SK-N-SH (cell line): ENCODE measurements around the gene TRIP11. TPM values are rescaled to one million over a fixed set of nuclear protein-coding genes. Genes with fewer than 3 reads are reported as not detected.

ENCODE experiments used
- CTCF ChIA-PET: fragments of 300-600, 350-600 bp; formaldehyde crosslinking; extraction: SDS; loops from one replicate; lab custom pipeline; 2021; lab: Yijun Ruan, JAX
- POLR2A ChIA-PET: fragments of 350-600 bp; sonication (Branson Sonifier 250); formaldehyde crosslinking; extraction: SDS; loops from one replicate; lab custom pipeline; 2020; ENCODE audit warnings: antibody characterized with exemption, inconsistent platforms; lab: Yijun Ruan, JAX
- DNase-seq: peaks from one replicate; pipeline ENCODE4 v3.0.0; 2012
- H2AFZ ChIP-seq: fragments of 200-600 bp; sonication (generic); 2 replicates; pipeline ENCODE4 v1.8.1; 2016; ENCODE audit warnings: antibody characterized with exemption, mild to moderate bottlenecking, low read depth
- H3F3A ChIP-seq: fragments of 200-600 bp; sonication (generic); replicated peaks from 2 replicates; pipeline ENCODE3; 2016; ENCODE audit warnings: antibody characterized with exemption, mild to moderate bottlenecking; ENCODE audit not compliant: insufficient read depth
- H3K27ac ChIP-seq, 2 experiments: fragments of 200-500 bp in 1 of 2; fragments of 200-600 bp in 1 of 2; sonication (Bioruptor generic) in 1 of 2; sonication (generic), shearing (Covaris generic) in 1 of 2; 2 replicates each; pipeline versions ENCODE4 v1.5.1 to v1.6.1; 2014 to 2016; ENCODE audit warnings: low read depth in 2 of 2, inconsistent platforms in 1 of 2, low read length in 1 of 2, mild to moderate bottlenecking in 1 of 2, mixed read lengths in 1 of 2
- H3K27me3 ChIP-seq: fragments of 200-600 bp; sonication (generic), shearing (Covaris generic); 2 replicates; pipeline ENCODE4 v1.6.1; 2016; ENCODE audit warnings: mixed run types; ENCODE audit not compliant: insufficient read depth
- H3K36me3 ChIP-seq, 2 experiments: fragments of 200-500 bp in 1 of 2; fragments of 200-600 bp in 1 of 2; sonication (Bioruptor generic) in 1 of 2; sonication (generic) in 1 of 2; replicated peaks in 1 of 2; 2 replicates each; pipeline versions ENCODE3 to v1.5.1; 2014 to 2016; ENCODE audit warnings: low read length in 1 of 2, mild to moderate bottlenecking in 1 of 2; ENCODE audit not compliant: insufficient read depth in 2 of 2, control insufficient read depth in 1 of 2
- H3K4me1 ChIP-seq, 2 experiments: fragments of 200-500 bp in 1 of 2; fragments of 200-600 bp in 1 of 2; sonication (Bioruptor generic) in 1 of 2; sonication (generic), shearing (Covaris generic) in 1 of 2; 2 replicates each; pipeline versions ENCODE4 v1.5.1 to v1.6.1; 2014 to 2016; ENCODE audit warnings: low read depth in 1 of 2, low read length in 1 of 2, mixed run types in 1 of 2; ENCODE audit not compliant: insufficient read depth in 2 of 2, control insufficient read depth in 1 of 2
- H3K4me2 ChIP-seq: fragments of 200-600 bp; sonication (generic), shearing (Covaris generic); 2 replicates; pipeline ENCODE4 v1.6.1; 2017; ENCODE audit warnings: mixed run types
- H3K4me3 ChIP-seq, 2 experiments: fragments of 200-500 bp in 1 of 2; fragments of 200-600 bp in 1 of 2; sonication (Bioruptor generic) in 1 of 2; sonication (generic), shearing (Covaris generic) in 1 of 2; 2 replicates each; pipeline versions ENCODE4 v1.5.1 to v1.8.1; 2014 to 2016; ENCODE audit warnings: low read depth in 2 of 2, inconsistent platforms in 1 of 2, low read length in 1 of 2, mild to moderate bottlenecking in 1 of 2, mixed read lengths in 1 of 2, moderate library complexity in 1 of 2
- H3K79me2 ChIP-seq: fragments of 200-600 bp; sonication (generic); 2 replicates; pipeline ENCODE4 v1.8.1; 2017; ENCODE audit warnings: mild to moderate bottlenecking; ENCODE audit not compliant: insufficient read depth
- H3K9ac ChIP-seq: fragments of 200-600 bp; sonication (generic); 2 replicates; pipeline ENCODE4 v1.6.1; 2017; ENCODE audit warnings: mixed run types
- H3K9me2 ChIP-seq: fragments of 200-600 bp; sonication (generic); 2 replicates; pipeline ENCODE4 v1.6.1; 2017; ENCODE audit warnings: mixed run types
- H3K9me3 ChIP-seq: fragments of 200-600 bp; sonication (generic); 2 replicates; pipeline ENCODE4 v1.6.1; 2017; ENCODE audit warnings: mixed run types, mild to moderate bottlenecking, moderate library complexity
- H4K20me1 ChIP-seq: fragments of 200-600 bp; sonication (generic); 2 replicates; pipeline ENCODE4 v1.6.1; 2017; ENCODE audit warnings: mild to moderate bottlenecking, mixed run types; ENCODE audit not compliant: insufficient read depth
- FOXM1 ChIP-seq: IDR thresholded peaks from 2 replicates; pipeline ENCODE4 v1.4.0; 2012; ENCODE audit warnings: low read depth, mild to moderate bottlenecking
- MAX ChIP-seq: IDR thresholded peaks from 2 replicates; pipeline ENCODE4 v1.4.0; 2012; ENCODE audit warnings: low read depth
- MEF2A ChIP-seq: IDR thresholded peaks from 2 replicates; pipeline ENCODE4 v1.4.0; 2012; ENCODE audit warnings: low read depth, borderline replicate concordance
- MXI1 ChIP-seq: IDR thresholded peaks from 2 replicates; pipeline ENCODE4 v1.6.1; 2012; ENCODE audit warnings: mild to moderate bottlenecking, low read depth, low read length, improper control_type of control experiment
- NFIC ChIP-seq: IDR thresholded peaks from 2 replicates; pipeline ENCODE4 v1.4.0; 2012; ENCODE audit warnings: borderline replicate concordance
- PBX3 ChIP-seq: IDR thresholded peaks from 2 replicates; pipeline ENCODE4; 2012
- POLR2AphosphoS5 ChIP-seq: IDR thresholded peaks from 2 replicates; pipeline ENCODE4 v1.6.1; 2012; ENCODE audit warnings: low read depth, low read length
- SIN3A ChIP-seq: IDR thresholded peaks from 2 replicates; pipeline ENCODE4 v1.6.1; 2012; ENCODE audit warnings: low read depth, mild to moderate bottlenecking, low read length, moderate library complexity, borderline replicate concordance
- WGBS: methylation state at CpG from one replicate; pipeline ENCODE4 v1.1.6; 2017; ENCODE audit warnings: low lambda C conversion rate; 5-methylcytosine and 5-hydroxymethylcytosine counted together
- polyA plus RNA-seq, 3 experiments: library from polyadenylated mRNA; depleted of rRNA; stranded (reverse); fragments of >200 nt; gene quantifications; 2 replicates each; pipeline ENCODE4 v1.2.3, GENCODE V29; 2012
- TF ChIP-seq, protein P1 (sequence below): IDR thresholded peaks from 2 replicates; pipeline ENCODE4 v1.4.0; 2012; ENCODE audit warnings: low read depth, borderline replicate concordance
- TF ChIP-seq, protein P2 (sequence below): IDR thresholded peaks from 2 replicates; pipeline ENCODE4 v1.4.0; 2012; ENCODE audit warnings: low read depth, borderline replicate concordance

TRIP11 gene
- polyA plus RNA-seq, 1 of the 3 experiments (the other 2 are of a cell fraction): 4.6 TPM

GRCh38 chr14:91927800-91928199, 112.1 kb downstream of the TRIP11 start:
- no peak overlapping the region for H3K9ac ChIP-seq
- no peak overlapping the region for H2AFZ ChIP-seq
- no peaks in the 10 kb centered on the region for H3K4me1 ChIP-seq
- H3K4me2 ChIP-seq: no peak overlapping the region
- no peak for TF ChIP-seq PBX3
- TF ChIP-seq POLR2AphosphoS5: no peak
- no peak for TF ChIP-seq SIN3A
- TF ChIP-seq, protein P1, sequence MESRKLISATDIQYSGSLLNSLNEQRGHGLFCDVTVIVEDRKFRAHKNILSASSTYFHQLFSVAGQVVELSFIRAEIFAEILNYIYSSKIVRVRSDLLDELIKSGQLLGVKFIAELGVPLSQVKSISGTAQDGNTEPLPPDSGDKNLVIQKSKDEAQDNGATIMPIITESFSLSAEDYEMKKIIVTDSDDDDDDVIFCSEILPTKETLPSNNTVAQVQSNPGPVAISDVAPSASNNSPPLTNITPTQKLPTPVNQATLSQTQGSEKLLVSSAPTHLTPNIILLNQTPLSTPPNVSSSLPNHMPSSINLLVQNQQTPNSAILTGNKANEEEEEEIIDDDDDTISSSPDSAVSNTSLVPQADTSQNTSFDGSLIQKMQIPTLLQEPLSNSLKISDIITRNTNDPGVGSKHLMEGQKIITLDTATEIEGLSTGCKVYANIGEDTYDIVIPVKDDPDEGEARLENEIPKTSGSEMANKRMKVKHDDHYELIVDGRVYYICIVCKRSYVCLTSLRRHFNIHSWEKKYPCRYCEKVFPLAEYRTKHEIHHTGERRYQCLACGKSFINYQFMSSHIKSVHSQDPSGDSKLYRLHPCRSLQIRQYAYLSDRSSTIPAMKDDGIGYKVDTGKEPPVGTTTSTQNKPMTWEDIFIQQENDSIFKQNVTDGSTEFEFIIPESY: no peak
- TF ChIP-seq, all 33 proteins: peak for 0
- Histone ChIP-seq H3K36me3 (peaks cover 5 to 46% of the 10 kb centered on the region in 2 experiments), H3F3A (no peaks in the 10 kb centered on the region), H3K27ac (no peak overlapping the region), H3K4me3 (no peak overlapping the region), H3K27me3 (no peaks in the 10 kb centered on the region), H3K9me2 (no peaks in the 10 kb centered on the region), H4K20me1 (no peaks in the 10 kb centered on the region), H3K9me3 (no peaks in the 10 kb centered on the region), H3K79me2 (no peaks in the 10 kb centered on the region)
- WGBS: 82% methylated on average over 5 of the region's 5 CpGs
- ChIA-PET POLR2A (no interaction called here), CTCF (interaction anchor here (0.9 to 1.1 kb wide), 2 partner anchors 26 to 759 kb away, joined by 3 to 4 read pairs; no protein-coding TSS in a partner anchor)
- no peak for DNase-seq

DNA sequence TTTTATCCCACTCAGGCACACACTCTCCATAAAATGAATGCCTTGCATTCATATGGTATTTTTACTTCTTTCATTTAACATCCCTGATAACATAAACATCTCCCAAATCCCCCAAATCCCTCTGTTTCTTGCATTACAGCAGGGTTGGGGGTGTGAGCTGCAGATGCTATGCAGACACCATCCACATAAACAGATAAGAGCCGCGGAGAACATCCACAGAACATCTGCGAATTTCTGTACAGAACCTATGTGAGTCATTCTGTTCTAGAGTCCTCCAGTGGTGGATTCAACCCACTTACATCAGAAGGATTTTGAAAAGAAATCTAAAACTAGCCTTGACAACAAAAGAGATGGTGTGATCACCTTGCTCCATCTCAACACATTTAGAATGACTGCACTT, 112.7 kb downstream of the TRIP11 start:
- no peaks in the 10 kb centered on the region for H4K20me1 ChIP-seq
- H3F3A ChIP-seq: no peaks in the 10 kb centered on the region
- H3K27ac ChIP-seq: no peak overlapping the region
- no peaks in the 10 kb centered on the region for H3K9me2 ChIP-seq
- WGBS: 43% methylated on average over 3 of the region's 3 CpGs
- no peak for DNase-seq
- H3K4me1 ChIP-seq: no peaks in the 10 kb centered on the region
- no peak overlapping the region for H3K4me2 ChIP-seq
- CTCF ChIA-PET: interaction anchor here (0.9 to 1.1 kb wide), 2 partner anchors 26 to 759 kb away, joined by 3 to 4 read pairs; no protein-coding TSS in a partner anchor
- H3K79me2 ChIP-seq: no peaks in the 10 kb centered on the region
- peaks cover 3 to 44% of the 10 kb centered on the region in 2 experiments for H3K36me3 ChIP-seq
- H3K4me3 ChIP-seq: no peak overlapping the region
- no peak for TF ChIP-seq POLR2AphosphoS5
- no peak for TF ChIP-seq SIN3A
- TF ChIP-seq, all 33 proteins: peak for 0
- Histone ChIP-seq H3K9ac (no peak overlapping the region), H3K9me3 (no peaks in the 10 kb centered on the region), H3K27me3 (no peaks in the 10 kb centered on the region), H2AFZ (no peak overlapping the region)
- POLR2A ChIA-PET: no interaction called here

DNA sequence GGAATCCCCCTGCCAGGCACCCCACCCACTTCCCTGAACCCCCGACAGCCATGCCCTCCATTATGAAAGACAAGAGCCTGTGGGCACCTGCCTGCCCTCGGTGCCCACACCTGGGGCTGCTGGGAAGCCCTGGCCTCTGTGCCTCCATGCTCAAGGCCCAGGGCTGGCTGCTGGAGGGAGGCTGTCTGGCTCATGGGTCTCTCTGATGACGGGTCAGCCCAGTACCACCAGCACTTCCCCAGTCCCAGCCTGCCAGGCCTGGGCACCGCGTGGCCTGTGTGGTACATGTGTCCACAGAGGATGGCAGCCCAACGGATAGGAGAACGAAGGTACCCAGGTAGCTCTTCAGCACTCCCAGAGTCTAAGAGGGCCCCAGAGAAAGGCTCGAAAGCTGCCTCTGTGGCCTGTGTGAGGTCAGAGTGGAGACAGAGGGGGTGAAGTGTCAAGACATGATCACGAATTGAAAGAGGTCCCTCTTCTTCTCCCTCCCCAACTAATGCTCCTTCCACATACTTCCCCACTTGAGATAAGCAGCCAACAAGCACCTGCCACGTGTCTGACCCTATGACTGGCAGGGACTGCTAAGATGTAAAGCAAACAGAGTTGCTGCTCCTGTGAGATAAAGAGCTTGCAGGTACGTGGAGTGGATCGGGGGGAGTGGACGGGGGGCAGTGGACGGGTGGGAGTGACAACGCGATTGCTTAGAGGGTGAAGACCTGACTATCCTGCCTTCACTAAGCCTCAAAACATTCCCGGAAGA, 113.5 kb downstream of the TRIP11 start:
- CTCF ChIA-PET: no interaction called here
- POLR2A ChIA-PET: no interaction called here
- TF ChIP-seq, protein P1: no peak
- TF ChIP-seq, protein P2, sequence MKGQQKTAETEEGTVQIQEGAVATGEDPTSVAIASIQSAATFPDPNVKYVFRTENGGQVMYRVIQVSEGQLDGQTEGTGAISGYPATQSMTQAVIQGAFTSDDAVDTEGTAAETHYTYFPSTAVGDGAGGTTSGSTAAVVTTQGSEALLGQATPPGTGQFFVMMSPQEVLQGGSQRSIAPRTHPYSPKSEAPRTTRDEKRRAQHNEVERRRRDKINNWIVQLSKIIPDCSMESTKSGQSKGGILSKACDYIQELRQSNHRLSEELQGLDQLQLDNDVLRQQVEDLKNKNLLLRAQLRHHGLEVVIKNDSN: no peak
- TF ChIP-seq FOXM1 (no peak), MEF2A (no peak), NFIC (no peak), POLR2AphosphoS5 (no peak), MAX (no peak), MXI1 (no peak)
- TF ChIP-seq, all 33 proteins: peak for 0

More for the DNA sequence above, 113.5 kb downstream of the TRIP11 start:
- Histone ChIP-seq H2AFZ (no peak overlapping the region), H4K20me1 (no peaks in the 10 kb centered on the region), H3K27me3 (no peaks in the 10 kb centered on the region), H3K9me2 (no peaks in the 10 kb centered on the region), H3K4me3 (no peak overlapping the region), H3K36me3 (peaks cover 3 to 44% of the 10 kb centered on the region in 2 experiments), H3K4me2 (no peak overlapping the region), H3K79me2 (no peaks in the 10 kb centered on the region), H3K9ac (no peak overlapping the region), H3K4me1 (no peaks in the 10 kb centered on the region), H3F3A (no peaks in the 10 kb centered on the region), H3K27ac (no peak overlapping the region), H3K9me3 (no peaks in the 10 kb centered on the region)
- WGBS: 65% methylated on average over 17 of the region's 17 CpGs
- DNase-seq: no peak
